ENCODE results near the gene ITGB7. TPM values are rescaled to one million over a fixed set of nuclear protein-coding genes. Genes with fewer than 3 reads are reported as not detected.

Gene ITGB7
- total RNA-seq, 1 experiment from 2014 or later = 1.9 TPM

- Histone ChIP-seq H3K79me2 (ENCODE audit: low read length) (peaks cover 43% of the 10 kb centered on the region), H3K9me3 (ENCODE audit: low read length) (no peaks in the 10 kb centered on the region), H3K27me3 (ENCODE audit: low read length) (no peaks in the 10 kb centered on the region), H3F3A (ENCODE audit: low read length, unreplicated experiment) (no peaks in the 10 kb centered on the region), H3K4me1 (ENCODE audit: insufficient read depth, low read length) (peaks cover 55% of the 10 kb centered on the region), H2AFZ (ENCODE audit: low read length) (peak overlapping the region; percentile 80), H3K36me3 (ENCODE audit: low read depth, low read length) (no peaks in the 10 kb centered on the region), H3K9ac (ENCODE audit: low read length) (peak overlapping the region; percentile 80), H3K27ac (ENCODE audit: low read length) (peak overlapping the region; percentile 95), H3K4me2 (ENCODE audit: low read length) (peak overlapping the region; percentile 99), H4K20me1 (ENCODE audit: low read length) (no peaks in the 10 kb centered on the region), H3K4me3 (ENCODE audit: low read length) (peak overlapping the region; percentile 80), H3K9me2 (replicated peaks; ENCODE audit: low read length) (no peaks in the 10 kb centered on the region)
- ChIA-PET POLR2A (ENCODE audit: unreplicated experiment) (interaction anchor here (0.5 to 1.3 kb wide), 2 partner anchors 47 to 72 kb away, joined by 3 to 5 read pairs; partner anchors contain the start of gene ESPL1), CTCF (no interaction called here)
- ATAC-seq (peak; percentile 37), DNase-seq (peak; percentile 74)
- TF ChIP-seq CTCF (conservative IDR thresholded peaks at IDR 0.05; ENCODE audit: low read depth, low read length) (peak; percentile 46), EZH2 (IDR thresholded peaks at IDR 0.05; ENCODE audit: low read length, unreplicated experiment) (no peak), EZH2phosphoT487 (IDR thresholded peaks at IDR 0.05; ENCODE audit: borderline replicate concordance, low read length) (no peak)
- intact Hi-C loops (cut with micrococcal nuclease) = loop anchor here (2.0 kb wide), 2 partner anchors 41 to 73 kb away; partner anchors contain the start of genes CSAD, PFDN5 and ZNF740
- BruUV-seq (replicated peaks) = TSS peak; percentile 100
These were observed 14.4 kb upstream of the ITGB7 start for GRCh38 chr12:53221203-53222080.

- Histone ChIP-seq H3K36me3 (ENCODE audit: low read depth, low read length) (no peaks in the 10 kb centered on the region; the same call in 1 of the 2 replicates), H3K9me2 (replicated peaks; ENCODE audit: low read length) (no peaks in the 10 kb centered on the region), H3K4me1 (ENCODE audit: insufficient read depth, low read length) (peaks cover 60% of the 10 kb centered on the region), H3K9me3 (ENCODE audit: low read length) (no peaks in the 10 kb centered on the region), H3K9ac (ENCODE audit: low read length) (peak overlapping the region; percentile 80), H3K79me2 (ENCODE audit: low read length) (peaks cover 50% of the 10 kb centered on the region), H3K27ac (ENCODE audit: low read length) (peak overlapping the region; percentile 95), H4K20me1 (ENCODE audit: low read length) (no peaks in the 10 kb centered on the region), H3F3A (ENCODE audit: low read length, unreplicated experiment) (no peaks in the 10 kb centered on the region), H3K4me3 (ENCODE audit: low read length) (peak overlapping the region; percentile 80), H3K27me3 (ENCODE audit: low read length) (no peaks in the 10 kb centered on the region), H2AFZ (ENCODE audit: low read length) (peak overlapping the region; percentile 80), H3K4me2 (ENCODE audit: low read length) (peak overlapping the region; percentile 99)
- intact Hi-C loops (cut with micrococcal nuclease) = loop anchor here (2.0 kb wide), 2 partner anchors 40 to 74 kb away; partner anchors contain the start of genes CSAD, PFDN5 and ZNF740
- no TSS peak for BruUV-seq (replicated peaks)
- ChIA-PET CTCF (interaction anchor here (0.6 kb wide), 2 partner anchors 20 to 159 kb away, joined by 3 to 5 read pairs; no protein-coding TSS in a partner anchor), POLR2A (ENCODE audit: unreplicated experiment) (interaction anchor here (0.6 to 1.3 kb wide), 3 partner anchors 47 to 101 kb away, joined by 5 to 14 read pairs (median 5); partner anchors contain the start of genes AAAS, ESPL1 and MYG1)
- TF ChIP-seq CTCF (conservative IDR thresholded peaks at IDR 0.05; ENCODE audit: low read depth, low read length) (no peak), EZH2 (IDR thresholded peaks at IDR 0.05; ENCODE audit: low read length, unreplicated experiment) (no peak), EZH2phosphoT487 (IDR thresholded peaks at IDR 0.05; ENCODE audit: borderline replicate concordance, low read length) (no peak)
- peak; percentile 65 for ATAC-seq
- DNase-seq = peak; percentile 97
These were observed 13.7 kb upstream of the ITGB7 start for GRCh38 chr12:53220694-53221202.
